Retina (tissue), 1 donor: Measurements from ENCODE around the gene WDR86.
A peak's percentile ranks its signal among the peaks of the same experiment; 100 is the strongest.

Experiments
- DNase-seq: peaks from one replicate; pipeline ENCODE4 v3.0.0-alpha.2; 2016

WDR86 gene

DNA sequence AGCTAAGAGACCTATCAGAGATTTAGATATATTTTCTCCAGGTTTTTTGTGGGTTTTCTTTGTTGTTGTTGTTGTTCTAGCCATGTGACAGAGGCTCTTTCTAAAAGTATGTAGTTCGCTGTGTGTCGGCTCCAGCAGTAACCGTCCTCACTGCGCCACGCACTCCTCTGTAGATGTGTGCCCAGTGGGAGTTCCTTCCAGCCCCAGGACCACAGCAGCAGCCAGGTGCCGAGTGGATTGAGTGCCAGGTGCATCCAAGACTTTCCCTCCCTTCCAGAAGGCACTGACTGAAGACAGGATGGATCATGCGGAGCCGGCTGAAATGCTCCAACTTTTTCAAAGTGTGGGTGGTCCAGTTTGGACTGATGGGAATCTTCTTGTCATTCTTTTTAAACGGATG lies 31.8 kb downstream of the WDR86 start:
- no peak for DNase-seq

DNA sequence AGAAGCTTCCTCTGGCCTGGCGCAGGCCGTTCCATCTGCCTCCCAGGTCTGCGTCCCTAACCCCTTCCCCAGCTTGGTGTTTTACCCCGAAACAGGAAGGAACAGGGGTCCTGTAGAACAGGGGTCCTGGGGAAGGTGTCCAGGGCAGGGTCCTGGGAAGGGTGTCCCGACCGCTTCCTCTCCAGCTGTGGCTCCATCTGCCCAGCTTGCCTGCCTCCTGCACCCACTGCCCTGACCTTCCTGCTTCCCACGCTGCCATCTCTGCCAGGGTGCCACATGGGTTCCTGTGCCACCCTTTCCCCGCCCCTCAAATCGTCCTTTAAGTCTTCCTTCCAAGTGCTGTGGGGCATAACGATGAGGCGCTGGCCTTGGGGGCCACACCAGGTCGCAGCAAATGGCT lies 32.4 kb downstream of the WDR86 start:
- no peak for DNase-seq

DNA sequence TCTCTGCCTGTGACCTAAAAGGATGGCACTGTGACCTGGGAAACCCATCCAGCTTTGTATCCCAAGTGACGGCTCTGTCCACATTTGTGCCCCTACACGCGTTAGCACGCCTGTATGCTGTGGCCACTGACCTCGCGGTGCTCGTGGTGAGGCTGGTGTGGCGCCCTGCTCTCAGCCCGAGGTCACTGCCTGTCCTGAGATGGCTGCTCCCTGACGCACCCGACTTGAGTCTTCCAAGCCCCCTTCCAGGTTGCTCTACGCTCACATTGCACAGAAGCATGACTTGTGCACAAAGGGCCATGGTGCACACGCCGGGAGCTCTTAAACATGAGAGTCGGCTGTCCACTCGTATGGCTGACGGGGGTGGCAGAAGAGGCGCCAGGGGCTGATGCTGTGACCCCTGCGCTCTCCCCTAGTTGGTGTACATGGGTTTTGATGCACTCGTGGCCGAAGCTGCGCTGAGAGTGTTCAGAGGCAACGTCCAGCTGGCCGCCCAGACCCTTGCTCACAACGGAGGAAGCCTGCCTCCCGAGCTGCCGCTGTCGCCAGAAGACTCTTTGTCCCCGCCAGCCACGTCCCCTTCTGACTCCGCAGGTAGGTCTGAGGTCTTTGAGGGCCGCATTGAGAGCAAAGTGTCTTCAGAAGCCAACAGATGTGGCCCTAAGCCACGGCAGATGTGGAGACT lies 33.5 kb downstream of the WDR86 start:
- no peak for DNase-seq

DNA sequence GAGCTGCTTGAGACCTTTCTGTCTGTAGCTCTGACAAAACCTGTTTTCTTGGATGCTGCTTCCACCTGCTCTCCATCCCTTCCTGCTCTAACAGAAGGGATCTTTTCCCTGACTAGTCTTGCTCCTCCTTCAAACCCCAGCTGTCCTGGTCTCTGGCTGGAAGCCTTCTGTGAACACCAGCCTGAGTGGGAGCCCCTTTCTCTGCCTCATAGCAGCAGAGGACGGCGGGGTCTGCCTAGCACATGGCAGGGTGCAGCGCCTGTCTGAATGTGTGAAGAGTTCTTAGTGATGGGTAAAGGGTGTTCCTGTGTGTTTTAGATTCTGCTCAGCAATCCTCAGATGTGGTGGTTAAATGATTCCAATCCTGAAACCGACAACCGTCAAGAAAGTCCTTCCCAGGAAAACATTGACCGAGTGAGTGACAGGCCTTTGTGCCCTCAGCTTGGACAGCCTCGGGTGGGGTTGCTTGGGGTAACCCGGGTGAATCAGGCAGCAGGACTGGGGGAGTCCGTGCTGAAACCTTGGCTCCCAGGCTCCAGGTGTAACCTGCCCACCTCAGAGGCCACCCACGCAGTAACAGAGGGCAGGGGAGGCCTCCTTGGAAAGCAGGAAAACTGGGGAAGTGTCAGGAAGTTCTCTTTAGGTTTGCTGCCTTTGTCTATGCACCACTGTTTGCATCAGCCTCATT lies 34.2 kb downstream of the WDR86 start:
- no peak for DNase-seq

DNA sequence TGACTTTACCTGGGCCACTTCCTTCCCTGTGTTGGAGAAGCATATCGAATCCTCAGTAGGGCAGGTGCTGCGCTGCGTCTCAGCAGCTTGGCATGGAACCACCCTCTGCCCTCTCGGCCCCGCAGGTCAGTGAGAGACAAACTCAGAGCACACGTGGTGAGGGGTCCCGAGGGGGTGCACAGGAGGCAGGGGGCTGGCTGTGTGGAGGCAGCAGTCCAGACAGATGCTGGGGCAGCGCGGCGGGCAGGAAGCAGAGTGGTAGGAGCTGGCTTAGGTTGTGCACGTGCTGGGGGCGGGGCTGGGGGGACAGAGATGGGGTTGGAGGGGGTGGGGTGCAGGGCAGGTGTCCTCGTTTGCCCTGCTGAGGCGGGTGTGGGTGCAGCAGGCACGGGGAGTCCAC lies 35.1 kb downstream of the WDR86 start:
- DNase-seq, result no peak

DNA sequence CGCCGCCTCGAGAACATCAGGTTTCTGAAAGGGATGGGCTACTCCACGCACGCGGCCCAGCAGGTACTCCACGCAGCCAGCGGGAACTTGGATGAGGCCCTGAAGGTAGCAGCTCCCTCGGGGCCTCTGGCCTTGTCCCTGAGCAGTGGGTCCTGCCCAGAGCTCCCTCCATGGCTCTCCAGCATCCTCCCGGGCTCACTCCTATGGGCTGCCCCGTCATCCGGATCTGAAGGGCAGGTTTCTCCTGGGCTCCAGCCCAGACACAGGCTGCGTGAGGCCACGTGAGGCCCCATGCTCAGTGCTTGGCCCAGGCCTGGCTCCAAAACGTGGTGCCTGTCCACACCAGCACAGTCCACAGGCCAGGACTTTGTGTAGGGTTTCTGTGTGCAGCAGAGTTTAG lies 35.7 kb downstream of the WDR86 start:
- DNase-seq, result no peak

DNA sequence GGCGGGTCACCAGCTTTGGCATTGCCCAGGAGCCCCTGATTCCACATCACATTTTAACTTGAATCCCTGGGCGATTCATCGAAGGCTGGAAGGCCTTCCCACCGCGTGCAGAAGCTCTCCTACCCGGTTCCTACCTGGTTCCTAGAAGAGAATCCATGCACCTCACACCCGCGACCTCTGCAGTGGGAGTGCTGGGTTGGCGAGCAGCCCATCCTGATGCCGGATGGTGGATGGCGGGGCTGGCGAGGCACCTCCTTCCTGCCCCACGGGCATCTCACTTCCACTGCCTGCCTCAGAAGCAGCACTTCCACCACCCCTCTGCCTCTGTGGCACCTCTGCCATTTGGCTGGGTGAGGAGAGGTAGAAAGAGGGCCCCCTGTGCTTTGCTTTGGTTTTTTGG lies 36.2 kb downstream of the WDR86 start:
- DNase-seq, result no peak

DNA sequence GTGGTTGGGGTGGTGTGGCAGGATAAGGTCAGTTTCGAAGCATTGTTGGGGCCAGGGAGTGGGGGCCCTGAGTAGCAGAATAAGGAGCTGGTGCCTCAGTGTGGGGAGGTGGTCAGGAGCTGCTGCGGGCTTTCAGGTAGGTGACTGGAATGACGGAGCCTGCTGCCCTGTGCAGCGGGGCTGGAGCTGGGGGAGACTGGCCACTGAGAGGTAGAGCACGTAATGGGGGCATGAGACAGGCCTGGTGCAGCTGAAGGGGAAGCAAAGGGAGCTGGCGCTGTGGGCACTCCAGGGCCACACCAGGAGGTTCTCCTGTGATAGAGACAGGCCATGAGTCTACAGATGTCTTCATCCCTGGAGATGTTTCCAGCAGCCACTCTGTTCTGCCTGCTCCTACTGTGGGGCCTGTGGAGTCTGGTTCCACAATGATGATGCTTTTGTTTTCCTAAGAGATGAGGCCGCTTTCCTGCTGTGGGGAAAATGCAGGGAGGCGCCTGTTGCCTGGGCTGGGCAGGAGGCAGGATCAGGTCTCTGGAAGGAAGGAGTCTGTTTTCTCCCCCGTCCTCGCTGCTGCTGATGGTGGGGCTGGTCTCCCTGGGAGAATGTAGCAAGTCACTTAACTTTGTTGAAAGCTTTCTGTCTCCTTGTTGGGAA lies 37.1 kb downstream of the WDR86 start:
- DNase-seq, result no peak

DNA sequence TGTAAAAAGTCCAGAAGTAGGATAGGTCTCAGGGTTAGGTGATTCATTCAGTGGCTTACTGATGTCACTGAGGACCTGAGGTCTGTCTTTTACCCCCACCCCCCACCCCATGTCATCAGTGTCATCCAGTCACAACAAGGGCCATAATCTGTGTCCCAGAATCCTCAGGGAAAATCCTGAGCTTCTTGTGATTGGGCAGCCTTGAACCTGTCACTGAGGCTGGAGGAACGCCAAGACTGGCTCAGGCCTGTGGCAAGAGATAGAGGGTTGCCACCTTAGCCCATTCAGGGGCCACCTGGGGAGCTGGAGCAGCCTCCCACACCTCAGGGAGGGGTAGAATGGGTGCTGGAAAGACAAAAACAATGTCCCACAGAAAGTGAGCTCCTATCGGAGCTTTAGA lies 38.6 kb downstream of the WDR86 start:
- no peak for DNase-seq

DNA sequence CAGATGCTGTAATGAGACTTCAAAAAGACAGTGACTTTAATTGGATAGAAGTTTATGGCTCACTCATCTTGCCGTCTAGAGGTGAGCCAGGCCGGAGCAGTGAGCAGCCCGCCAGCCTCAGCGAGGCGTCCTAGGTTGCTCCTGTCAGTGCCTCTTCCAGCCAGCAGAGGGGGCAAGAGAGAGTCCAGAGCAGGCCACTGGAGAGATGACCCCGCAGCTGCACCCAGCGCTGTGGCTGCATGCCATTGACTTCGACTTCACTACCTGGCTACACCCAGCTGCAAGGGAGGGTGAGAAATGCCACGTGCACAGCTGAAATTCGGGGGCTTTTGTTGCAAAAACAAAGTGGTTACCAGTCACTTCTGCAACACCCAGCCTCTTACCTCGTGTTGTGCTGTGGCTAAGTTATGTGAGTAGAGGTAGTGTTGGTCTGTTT lies 41.7 kb downstream of the WDR86 start:
- peak; percentile 87 for DNase-seq

DNA sequence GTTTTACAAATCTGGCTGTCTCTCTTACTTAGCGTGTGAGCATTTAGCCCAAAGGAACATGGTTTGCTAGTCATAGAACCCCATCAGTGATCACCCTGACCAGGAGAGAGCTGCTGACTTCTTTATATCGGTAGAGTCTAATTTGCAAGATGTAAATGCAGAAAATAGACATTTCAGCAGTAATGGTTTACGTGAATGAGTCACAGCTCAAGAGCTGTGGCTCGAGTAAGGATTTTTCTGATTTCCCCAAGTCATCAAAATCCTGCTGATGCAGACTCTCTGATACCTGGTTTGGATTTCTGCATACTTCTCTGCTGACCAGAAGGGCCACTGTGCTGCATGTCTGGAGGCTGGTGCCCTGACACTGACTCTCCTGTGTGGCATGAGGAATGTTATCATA lies 42.6 kb downstream of the WDR86 start:
- DNase-seq, result no peak

DNA sequence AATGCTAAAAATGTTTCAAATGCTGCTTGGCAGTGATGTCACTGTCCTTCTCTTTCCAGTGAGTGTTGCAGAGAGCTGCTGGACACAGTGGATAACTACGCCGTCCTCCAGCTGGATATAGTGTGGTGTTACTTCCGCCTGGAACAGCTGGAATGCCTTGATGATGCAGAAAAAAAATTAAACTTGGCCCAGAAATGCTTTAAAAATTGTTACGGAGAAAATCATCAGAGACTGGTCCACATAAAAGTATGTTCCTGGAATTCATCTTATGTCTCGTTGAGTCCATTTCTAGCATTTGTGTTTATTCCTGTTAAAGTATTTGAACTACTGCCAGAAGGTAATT lies 43.0 kb downstream of the WDR86 start:
- no peak for DNase-seq

DNA sequence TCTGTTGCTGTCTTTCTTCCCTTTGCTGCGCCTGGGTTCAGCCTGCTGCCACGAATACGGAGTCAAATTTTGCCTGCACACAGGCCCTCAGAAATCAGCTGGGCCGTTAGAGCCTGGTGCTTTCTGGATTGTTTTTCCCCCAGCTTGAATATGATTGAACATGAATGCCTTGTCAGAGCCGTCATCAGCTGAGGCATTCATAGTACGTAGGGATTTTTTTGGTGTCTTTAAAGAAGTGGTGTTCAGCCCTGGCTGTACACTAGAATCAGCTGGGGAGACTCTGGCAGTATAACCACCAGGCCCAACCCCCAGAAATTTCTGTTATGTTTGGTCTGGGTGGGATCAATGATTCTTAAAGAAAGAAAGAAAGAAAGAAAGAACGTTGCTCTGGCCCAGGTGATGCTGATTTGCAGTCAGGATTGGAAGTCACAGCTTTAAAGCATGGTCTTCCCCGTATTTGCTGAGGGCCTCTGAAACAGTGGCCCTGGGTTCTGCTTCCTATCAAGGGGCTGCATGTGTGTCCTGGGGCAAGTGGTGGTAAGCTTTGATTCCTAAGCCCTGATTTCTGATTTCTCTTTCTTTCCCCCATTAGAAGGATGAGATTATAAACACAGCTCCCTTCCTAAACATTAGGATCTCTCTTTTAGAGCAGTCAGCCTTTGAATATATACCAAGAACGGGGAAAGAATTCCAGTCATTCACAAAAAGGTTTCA lies 43.5 kb downstream of the WDR86 start:
- DNase-seq, result no peak

DNA sequence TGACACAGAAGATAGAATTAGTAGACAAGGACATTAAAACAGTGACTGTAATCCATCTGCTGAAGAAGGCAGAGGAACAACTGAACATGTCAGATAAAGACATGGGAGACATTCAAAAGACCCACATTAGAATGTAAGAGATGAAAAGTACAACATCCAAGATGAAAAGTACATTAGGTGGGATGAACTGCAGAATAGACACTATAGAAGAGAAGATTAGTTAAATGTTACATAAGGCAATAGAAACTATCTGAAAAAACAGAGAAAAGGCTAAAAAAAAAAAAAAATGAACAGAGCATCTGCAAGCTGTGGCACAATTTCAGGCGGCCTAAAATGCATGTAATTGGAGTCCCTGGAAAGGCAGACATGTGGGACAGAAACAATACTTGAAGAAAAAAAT lies 46.7 kb downstream of the WDR86 start:
- DNase-seq, result no peak

DNA sequence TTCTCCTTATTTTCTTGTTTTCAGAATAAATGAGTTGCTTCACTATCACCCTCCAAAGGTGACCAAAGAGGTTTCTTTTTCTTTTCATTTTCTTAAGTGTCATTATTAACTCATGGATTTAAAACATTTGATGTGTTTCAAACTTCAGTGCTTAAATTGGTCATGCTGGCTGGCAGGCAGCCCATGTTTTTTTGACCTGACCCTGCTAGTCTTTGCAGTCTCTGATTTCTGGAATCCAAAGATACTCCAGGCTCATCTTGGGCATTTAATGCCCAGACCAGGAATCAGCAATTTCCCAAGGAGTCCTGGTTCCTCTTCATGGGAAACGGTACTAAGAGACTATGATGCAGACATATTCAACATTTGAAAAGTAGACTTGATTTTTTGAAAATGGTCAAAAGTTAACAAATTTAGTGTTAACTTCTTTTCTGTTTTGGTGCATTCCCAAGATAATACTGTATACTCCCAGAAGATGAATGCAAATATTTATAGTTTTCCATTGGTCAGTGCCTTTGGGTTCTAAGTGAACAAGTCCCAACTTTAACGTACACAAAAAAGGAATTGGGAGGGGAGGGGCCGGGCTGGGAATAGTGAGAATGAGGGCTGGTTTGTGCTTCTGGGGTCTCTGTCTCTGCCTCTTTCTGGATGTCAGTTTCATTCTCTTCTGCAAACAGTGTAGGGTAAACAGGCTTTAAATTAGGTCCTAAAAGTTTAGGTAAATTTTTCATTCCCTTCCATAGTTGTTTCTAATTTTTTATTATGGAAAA lies 48.5 kb downstream of the WDR86 start:
- no peak for DNase-seq

DNA sequence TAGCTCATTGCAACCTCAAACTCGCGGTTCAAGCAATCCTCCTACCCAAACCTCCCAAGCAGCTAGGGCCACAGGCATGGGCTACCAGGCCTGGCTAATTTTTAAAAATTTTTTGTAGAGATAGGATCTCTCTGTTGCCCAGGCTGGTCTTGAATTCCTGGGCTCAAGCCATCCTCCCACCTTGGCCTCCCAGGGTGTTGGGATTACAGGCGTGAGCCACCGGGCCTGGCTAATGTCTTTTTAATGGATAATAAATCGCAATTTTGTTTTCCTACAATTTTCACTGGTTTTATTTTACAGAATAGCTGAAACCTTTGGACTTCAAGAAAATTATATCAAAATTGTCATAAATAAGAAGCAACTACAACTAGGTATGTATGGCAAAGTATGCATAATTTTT lies 57.3 kb downstream of the WDR86 start:
- DNase-seq, result no peak

DNA sequence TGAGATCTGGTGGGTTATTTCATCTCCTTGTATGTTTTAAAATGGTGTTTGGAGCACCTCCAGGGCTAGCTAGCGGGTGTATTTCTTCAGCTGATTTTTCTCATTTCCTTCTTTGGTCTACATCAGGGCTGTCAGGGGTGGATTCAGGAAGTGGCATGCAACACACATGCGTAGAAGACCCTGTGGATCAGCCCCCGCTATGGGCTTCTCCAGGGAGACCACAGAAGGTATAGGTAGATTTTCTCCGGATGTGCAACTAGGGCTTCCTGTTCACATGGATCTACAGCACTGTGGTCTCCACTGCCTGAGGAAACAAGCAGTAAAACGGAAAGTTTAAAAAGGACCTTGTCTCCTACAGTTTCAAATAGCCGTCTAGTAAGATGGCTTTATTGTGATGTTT lies 57.9 kb downstream of the WDR86 start:
- no peak for DNase-seq

DNA sequence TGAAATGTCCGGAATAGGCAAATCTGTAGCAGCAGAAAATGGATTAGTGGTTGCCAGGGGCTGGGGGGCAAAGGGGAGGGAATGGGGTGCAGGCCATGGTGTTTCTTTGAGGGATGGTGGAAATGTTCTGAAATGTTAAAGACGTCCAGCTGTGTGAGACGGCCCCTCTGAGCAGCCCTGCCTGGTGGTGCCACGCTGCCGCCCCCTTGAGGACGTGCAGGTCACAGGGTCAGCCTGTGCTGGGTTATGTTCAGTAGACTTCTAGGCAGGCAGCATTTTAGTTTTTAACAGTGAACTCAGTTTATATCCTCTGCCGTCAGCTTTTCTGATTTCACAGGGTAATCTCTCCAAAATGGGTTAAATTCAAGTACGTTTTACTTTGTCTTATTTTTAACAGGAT lies 58.8 kb downstream of the WDR86 start:
- DNase-seq, result no peak

DNA sequence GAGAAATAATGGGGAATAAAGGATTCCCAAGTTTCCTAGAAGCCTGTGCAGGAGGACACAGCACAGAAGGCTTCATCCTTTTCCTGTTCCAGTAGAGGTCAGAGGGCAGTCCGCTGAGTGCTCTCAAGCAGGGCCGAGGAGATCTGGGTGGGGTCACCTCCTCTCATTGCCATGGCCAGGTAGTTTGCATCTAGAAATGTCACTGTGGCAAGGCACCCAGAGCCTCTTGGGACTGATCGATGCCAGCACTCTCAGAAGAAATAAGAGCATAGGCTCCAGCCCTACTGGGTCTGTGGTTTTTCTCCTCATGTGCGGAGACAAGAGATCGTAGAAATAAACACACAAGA lies 60.4 kb downstream of the WDR86 start:
- no peak for DNase-seq

DNA sequence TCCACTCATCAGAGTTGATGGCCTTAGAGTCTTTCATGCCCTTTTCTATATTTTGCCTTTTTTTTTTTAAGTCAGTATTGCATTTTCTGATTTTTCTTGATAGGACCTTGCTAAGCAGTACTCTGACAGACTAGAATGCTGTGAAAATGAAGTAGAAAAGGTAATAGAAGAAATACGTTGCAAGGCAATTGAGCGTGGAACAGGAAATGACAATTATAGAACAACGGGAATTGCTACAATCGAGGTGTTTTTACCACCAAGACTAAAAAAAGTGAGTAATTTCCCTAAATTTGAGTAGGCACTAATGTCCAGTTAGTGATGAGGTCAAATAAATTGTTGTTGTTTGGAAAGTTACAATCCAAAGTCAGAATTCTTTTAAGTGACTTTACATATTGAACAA lies 60.9 kb downstream of the WDR86 start:
- no peak for DNase-seq

DNA sequence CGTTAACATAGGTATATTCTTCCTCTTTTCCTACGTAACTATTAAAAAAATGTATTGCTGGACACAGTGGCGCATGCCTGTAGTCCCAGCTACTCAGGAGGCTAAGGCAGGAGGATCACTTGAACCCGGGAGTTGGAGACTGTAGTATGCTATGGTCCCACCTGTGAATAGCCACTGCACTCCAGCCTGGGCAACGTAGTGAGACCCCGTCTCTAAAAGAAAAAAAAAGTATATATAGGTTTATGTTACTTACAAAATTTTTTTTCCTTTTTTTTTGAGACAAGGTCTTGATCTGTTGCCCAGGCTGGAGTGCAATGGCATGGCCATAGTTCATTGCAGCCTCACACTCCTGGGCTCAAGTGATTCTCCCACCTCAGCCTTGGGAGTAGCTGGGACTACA lies 62.6 kb downstream of the WDR86 start:
- no peak for DNase-seq

DNA sequence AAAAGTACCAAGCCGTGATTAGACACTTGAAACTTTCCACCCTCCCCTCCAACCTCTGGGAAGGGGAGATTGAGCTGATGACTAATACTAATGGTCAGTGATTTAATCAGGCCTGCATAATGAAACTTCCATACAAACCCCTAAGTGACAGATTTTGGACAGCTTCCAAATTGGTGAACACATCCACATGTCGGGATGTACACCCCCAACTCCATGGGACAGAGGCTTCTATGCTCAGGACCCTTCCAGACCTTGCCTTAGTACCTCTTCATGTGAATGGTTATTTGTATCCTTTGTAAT lies 63.4 kb downstream of the WDR86 start:
- DNase-seq, result no peak
